ENCODE data around the gene SLC12A7. TPM values are rescaled to one million over a fixed set of nuclear protein-coding genes. Genes with fewer than 3 reads are reported as not detected.

SLC12A7 gene
- total RNA-seq, 1 experiment from 2014 or later = 22.5 TPM

DNA sequence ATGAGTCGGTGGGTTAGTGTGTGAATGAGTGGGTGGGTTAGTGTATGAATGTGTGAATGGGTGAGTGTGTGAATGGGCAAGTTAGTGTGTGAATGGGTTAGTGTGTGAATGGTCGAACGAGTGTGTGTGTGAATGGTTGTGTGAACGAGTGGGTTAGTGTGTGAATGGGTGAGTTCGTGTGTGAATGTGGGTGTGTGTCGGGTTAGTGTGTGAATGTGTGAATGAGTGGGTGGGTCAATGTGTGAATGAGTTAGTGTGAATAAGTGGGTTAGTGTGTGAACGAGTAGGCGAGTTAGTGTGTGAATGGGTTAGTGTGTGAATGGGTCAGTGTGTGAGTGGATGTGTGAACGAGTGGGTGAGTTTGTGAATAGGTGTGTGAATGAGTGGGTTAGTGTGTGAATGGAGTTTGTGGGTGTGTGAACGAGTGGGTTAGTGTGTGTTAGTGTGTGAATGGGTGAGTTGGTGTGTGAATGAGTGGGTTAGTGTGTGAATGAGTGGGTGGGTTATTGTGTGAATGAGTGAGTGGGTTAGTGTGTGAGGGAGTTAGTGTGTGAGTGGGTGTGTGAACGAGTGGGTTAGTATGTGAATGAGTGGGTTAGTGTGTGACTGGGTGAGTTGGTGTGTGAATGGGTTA lies 64.4 kb downstream of the SLC12A7 start:
- in situ Hi-C loops (cut with HindIII; ENCODE audit: low sequenced_read_pairs) = no loop called here
- no peak for DNase-seq (ENCODE audit: low spot score)

DNA sequence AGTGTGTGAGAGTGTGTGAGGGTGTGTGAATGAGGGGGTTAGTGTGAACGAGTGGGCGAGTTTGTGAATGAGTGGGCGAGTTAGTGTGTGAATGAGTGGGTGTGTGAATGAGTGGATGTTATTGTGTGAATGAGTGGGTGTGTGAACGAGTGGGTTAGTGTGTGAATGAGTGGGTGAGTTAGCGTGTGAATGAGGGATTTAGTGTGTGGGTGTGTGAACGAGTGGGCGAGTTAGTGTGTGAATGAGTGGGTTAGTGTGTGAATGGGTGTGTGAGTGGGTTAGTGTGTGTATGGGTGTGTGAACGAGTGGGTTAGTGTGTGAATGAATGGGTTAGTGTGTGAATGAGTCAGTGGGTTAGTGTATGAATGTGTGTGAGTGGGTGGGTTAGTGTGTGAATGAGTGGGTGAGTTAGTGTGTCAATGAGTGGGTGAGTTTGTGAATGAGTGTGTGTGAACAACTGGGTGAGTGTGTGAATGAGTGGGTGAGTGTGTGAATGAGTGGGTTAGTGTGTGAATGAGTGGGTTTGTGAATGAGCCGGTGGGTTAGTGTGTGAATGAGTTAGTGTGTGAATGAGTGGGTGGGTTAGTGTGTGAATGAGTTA lies 65.8 kb downstream of the SLC12A7 start:
- in situ Hi-C loops (cut with HindIII; ENCODE audit: low sequenced_read_pairs) = no loop called here
- DNase-seq (ENCODE audit: low spot score) = no peak

DNA sequence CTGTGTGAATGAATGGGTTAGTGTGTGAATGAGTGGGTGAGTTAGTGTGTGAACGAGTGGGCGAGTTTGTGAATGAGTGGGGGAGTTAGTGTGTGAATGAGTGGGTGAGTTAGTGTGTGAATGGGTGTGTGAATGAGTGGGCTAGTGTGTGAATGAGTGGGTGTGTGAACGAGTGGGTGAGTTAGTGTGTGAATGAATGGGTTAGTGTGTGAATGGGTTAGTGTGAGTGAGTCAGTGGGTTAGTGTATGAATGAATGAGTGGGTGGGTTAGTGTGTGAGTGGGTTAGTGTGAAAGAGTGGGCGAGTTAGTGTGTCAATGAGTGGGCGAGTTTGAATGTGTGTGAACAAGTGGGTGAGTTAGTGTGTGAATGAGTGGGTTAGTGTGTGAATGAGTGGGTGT lies 67.7 kb downstream of the SLC12A7 start:
- DNase-seq (ENCODE audit: low spot score) = no peak
- in situ Hi-C loops (cut with HindIII; ENCODE audit: low sequenced_read_pairs) = no loop called here

DNA sequence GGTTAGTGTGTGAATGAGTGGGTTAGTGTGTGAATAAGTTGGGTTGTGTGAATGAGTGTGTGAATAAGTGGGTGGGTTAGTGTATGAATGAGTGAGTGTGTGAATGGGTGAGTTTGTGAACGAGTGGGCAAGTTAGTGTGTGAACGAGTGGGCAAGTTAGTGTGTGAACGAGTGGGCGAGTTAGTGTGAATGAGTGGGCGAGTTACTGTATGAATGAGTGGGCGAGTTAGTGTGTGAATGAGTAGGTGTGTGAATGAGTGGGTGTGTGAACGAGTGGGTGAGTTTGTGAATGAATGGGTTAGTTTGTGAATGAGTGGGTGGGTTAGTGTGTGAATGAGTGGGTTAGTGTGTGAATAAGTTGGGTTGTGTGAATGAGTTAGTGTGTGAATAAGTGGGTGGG lies 68.5 kb downstream of the SLC12A7 start:
- in situ Hi-C loops (cut with HindIII; ENCODE audit: low sequenced_read_pairs) = no loop called here
- DNase-seq (ENCODE audit: low spot score) = no peak

DNA sequence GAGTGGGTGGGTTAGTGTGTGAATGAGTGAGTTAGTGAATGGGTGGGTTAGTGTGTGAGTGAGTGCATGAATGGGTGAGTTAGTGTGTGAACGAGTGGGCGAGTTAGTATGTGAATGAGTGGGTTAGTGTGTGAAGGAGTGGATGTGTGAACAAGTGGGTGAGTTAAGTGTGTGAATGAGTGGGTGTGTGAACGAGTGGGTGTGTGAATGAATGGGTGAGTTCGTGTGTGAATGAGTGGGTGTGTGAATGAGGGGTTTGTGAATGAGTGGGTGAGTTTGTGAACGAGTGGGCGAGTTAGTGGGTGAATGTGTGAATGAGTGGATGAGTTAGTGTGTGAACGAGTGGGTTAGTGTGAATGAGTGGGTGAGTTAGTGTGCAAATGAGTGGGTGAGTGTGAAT lies 69.2 kb downstream of the SLC12A7 start:
- in situ Hi-C loops (cut with HindIII; ENCODE audit: low sequenced_read_pairs) = no loop called here

DNA sequence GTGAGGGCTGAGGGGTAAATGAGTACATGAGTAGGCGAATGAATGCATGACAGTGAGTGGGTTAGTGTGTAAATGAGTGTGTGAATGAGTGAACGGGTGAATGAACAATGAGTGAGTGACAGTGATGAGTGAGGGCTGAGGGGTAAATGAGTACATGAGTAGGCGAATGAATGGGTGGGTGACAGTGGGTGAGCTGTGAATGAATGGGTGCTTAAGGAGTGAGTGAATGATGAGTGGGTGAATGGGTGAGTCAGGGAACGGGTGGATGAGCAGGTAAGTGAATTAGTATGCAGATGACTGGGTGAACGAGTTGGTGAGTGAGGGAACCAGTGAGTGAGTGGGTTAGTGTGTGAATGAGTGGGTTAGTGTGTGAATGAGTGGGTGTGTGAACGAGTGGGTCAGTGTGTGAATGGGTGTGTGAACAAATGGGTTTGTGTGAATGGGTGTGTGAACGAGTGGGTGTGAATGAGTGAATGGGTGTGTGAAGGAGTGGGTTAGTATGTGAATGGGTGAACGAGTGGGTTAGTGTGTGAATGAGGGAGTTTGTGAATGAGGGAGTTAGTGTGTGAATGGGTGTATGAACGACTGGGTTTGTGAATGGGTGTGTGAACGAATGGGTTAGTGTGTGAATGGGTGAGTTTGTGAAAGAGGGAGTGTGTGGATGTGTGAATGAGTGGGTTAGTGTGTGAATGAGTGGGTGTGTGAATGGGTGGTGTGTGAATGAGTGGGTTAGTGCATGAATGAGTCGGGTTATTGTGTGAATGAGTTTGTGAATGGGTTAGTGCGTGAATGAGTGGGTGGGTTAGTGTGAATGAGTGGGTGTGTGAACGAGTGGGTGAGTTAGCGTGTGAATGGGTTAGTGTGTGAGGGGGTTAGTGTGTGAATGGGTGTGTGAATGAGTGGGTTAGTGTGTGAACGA lies 70.4 kb downstream of the SLC12A7 start:
- in situ Hi-C loops (cut with HindIII; ENCODE audit: low sequenced_read_pairs) = no loop called here
- no peak for DNase-seq (ENCODE audit: low spot score)

More for the DNA sequence above, 69.2 kb downstream of the SLC12A7 start:
- DNase-seq (ENCODE audit: low spot score) = no peak

DNA sequence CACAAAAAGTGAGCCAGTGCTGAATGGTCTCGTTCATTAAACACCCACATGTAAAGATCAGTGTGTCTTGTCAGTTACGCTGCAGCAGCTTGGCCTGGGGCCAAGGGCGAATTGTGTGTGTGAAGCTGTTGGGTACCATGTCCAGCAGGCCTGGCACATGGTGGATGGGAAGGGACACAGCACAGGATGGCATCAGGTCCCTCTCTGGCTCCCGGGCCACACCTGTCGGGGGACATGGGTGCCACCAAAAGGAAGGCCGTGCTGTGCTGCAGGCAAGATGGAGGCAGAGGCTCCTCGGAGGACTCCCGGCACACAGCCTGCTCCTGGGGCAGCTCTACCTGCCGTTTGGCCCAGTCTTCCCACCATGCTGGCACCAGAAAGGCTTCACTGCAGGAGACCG lies 71.3 kb downstream of the SLC12A7 start:
- DNase-seq (ENCODE audit: low spot score) = no peak
- in situ Hi-C loops (cut with HindIII; ENCODE audit: low sequenced_read_pairs) = no loop called here

DNA sequence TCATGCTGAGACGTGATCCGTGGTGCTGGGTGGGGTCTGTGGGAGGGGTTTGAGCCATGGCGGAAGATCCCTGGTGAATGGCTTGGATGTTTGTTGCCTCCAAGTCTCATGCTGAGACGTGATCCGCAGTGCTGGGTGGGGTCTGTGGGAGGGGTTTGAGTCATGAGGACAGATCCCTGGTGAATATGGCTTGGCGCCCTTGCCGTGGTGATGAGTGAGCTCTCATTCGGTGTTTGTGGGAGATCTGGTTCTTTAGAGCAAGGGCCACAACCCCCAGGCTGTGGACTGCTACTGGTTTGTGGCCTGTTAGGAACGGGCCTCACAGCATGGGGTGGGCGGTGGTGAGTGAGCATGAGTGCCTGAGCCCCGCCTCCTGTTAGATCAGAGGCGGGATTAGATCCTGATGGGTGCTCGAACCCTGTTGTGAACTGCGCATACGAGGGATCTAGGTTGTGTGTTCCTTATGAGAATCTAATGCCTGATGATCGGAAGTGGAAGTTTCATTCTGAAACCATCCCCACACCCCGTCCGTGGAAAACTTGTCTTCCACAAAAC lies 72.1 kb downstream of the SLC12A7 start:
- in situ Hi-C loops (cut with HindIII; ENCODE audit: low sequenced_read_pairs) = no loop called here
- no peak for DNase-seq (ENCODE audit: low spot score)

DNA sequence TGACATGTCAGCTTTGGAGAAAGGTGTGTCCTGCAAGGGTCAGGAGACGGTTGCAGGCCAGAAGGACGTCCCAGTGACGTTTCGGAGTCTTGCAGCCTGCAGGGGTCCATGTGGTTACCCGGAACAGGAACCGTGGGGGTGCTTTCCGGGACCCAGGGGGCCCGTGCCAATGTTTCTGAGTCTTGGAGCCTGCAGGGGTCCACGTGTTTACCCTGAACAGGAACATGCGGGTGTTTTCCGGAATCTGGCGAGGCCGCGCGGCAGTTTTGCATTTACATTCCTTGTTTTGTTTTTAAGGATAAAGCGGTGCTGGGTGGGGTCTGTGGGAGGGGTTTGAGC lies 72.7 kb downstream of the SLC12A7 start:
- in situ Hi-C loops (cut with HindIII; ENCODE audit: low sequenced_read_pairs) = no loop called here

DNA sequence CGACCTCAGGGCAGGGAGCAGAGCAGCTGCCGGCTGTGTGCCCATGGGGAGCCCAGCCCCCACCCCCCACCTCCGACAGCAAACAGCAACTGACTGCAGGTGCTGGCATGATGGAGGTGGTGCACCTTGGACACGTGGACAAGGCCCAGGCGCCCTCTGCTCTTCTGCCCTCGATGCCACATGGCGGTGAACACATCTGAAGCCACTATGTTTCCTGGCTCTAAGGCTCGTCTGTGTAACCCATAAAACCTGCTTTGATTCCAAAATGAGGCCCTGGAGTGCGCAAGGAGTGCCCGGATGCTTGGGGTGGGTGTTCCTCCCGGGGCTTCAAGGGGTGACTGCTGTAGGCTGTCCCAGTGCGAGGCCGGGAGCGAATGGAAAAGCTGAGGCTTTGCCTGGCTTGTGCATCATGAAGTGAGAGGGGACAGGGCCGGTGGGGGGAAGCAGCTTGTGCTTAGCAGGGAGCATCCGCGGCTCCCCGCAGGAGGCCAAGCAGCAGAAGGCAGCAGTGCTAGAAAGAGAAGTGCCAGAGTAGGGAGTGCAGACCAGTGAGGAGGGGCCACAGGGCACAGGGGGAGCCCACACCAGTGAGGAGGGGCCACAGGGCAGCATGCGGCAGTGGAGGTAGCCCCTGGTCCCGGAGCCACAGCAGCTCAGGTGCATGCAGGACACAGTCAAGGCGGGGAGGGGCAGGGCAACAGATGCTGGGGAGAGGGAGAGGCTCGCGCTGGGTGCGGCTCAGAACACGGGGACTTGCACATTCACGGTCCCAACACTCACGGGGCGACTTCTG lies 73.2 kb downstream of the SLC12A7 start:
- in situ Hi-C loops (cut with HindIII; ENCODE audit: low sequenced_read_pairs) = no loop called here
- DNase-seq (ENCODE audit: low spot score) = no peak

More for the DNA sequence above, 72.7 kb downstream of the SLC12A7 start:
- DNase-seq (ENCODE audit: low spot score) = no peak

DNA sequence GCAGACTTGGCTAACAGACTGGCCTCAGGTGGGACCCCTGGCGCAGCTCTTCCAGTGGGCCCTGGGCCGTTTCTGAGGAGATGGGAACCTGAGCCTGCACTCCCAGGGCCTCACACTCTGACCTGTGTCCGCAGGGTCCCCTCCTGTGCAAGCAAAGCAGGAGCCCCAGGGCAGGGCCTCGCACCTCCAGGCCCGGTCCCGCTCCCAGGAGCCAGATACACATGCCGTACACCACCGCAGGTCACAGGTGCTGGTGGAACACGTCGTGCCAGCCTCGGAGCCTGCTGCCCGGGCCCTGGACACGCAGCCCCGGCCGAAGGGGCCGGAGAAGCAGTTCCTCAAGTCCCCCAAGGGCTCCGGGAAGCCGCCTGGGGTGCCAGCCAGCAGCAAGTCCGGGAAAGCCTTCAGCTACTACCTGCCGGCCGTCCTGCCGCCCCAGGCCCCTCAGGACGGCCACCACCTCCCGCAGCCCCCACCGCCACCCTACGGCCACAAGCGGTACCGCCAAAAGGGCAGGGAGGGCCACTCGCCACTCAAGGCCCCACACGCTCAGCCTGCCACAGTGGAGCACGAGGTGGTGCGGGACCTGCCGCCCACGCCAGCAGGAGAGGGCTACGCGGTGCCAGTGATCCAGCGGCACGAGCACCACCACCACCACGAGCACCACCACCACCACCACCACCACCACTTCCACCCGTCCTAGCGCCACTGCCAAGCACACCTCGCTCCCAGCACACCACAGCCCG lies 74.0 kb downstream of the SLC12A7 start:
- DNase-seq (ENCODE audit: low spot score) = no peak
- in situ Hi-C loops (cut with HindIII; ENCODE audit: low sequenced_read_pairs) = no loop called here

DNA sequence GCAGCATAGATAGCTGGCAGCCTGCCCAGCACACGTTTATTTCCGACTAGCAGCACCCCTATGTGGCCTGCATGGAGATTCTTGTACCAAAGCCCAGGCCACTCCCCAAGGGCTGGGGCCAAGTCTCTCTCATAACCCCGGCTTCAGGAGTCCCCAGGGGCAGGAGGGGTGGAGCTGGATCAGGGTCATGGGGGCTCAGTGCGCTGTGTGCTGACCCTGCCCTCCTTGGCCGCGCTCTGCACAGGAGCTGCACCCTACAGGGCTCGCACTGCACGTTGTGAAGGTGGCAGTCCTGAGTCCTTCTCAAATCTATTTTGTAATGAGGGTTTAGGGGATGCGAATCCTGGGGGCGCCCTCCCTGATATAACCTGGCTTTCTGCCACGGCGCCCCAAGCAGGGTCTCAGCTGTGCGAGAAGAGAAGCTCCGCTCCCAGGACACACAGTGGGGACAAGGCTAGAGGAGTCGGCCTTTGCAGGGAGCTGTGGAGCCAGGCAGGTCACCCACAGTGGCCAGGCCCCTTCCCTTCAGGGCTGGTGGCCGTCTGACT lies 74.7 kb downstream of the SLC12A7 start:
- no peak for DNase-seq (ENCODE audit: low spot score)
- in situ Hi-C loops (cut with HindIII; ENCODE audit: low sequenced_read_pairs) = no loop called here

DNA sequence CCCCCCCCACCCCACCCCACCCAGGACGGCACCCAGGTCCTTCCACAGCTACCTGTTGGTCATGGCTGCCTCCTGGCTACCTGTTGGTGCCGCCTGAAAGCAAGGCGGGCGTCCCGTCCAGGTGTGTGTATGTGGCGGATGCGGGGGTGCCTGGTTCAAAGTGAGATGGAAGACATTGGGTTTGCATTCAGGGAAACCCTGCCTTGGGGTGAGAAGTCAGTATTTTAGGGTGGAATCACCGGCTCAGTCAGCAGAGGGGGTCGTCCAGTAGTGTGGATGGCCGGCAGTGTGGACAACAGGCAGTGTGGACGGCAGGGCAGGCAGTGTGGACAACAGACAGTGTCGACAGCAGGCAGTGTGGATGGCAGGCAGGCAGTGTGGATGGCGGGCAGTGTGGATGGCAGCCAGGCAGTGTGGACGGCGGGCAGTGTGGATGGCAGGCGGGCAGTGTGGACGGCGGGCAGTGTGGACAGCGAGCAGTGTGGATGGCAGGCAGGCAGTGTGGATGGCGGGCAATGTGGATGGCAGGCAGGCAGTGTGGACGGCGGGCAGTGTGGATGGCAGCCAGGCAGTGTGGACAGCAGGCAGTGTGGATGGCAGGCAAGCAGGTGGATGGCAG lies 75.2 kb downstream of the SLC12A7 start:
- in situ Hi-C loops (cut with HindIII; ENCODE audit: low sequenced_read_pairs) = no loop called here

DNA sequence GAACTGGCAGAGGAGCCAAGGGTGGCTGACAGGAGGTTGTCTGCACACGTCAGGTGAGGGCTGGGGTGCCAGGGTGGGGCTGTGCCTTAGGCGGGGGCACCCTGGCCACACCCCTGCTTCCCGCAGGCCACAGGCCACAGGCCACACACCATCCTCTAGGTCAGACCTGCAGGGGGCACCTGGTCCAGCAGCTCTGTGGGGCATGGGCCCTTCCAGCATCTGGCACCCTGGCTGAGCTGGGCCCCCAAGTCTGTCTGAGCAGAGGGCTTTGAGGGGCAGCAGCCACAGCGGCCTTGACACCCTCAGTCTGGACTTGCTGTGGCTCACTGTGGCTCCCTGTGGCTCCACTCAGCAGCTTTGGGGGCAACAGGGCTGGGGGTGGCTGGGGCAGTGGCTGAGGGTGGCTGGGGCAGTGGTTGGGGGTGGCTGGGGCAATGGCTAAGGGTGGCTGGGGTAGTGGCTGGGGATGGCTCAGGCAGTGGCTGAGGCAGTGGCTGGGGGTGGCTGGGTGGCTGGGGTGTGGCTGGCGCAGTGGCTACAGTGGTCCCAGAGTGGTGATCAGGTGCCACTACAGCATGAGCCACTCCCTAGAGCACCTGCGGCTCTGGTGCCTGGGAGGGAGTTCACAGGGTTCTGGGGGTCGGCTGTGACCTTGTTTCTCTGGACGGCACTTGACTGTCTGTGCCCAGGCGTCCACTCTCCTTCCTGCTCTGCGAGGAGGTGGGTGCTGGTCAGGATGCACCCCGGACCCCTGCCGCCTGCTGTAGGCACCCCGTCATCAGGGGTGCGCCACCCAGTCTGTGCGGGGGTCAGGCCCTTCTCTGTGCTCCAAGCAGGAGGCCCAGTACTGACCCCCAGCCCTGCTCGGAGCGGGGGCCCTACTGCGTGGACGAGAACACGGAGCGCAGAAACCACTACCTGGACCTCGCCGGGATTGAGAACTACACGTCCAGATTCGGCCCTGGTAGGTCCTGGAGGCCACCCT lies 76.2 kb downstream of the SLC12A7 start:
- in situ Hi-C loops (cut with HindIII; ENCODE audit: low sequenced_read_pairs) = no loop called here
- no peak for DNase-seq (ENCODE audit: low spot score)

More for the DNA sequence above, 75.2 kb downstream of the SLC12A7 start:
- DNase-seq (ENCODE audit: low spot score) = no peak

DNA sequence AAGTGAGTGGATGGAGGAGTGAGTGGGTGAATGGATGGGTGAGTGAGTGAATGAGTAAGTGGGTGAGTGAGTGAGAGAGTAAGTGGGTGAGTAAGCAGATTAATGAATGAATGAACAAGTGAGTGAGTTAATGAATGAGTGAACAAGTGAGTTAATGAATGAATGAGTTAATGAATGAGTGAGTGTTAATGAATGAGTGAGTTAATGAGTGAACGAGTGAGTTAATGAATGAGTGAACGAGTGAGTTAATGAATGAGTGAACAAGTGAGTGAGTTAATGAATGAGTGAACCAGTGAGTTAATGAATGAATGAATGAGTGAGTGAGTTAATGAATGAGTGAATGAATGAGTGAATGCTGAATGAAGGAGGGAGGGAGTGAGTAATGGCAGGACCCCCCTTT lies 76.9 kb downstream of the SLC12A7 start:
- no peak for DNase-seq (ENCODE audit: low spot score)
- in situ Hi-C loops (cut with HindIII; ENCODE audit: low sequenced_read_pairs) = no loop called here

DNA sequence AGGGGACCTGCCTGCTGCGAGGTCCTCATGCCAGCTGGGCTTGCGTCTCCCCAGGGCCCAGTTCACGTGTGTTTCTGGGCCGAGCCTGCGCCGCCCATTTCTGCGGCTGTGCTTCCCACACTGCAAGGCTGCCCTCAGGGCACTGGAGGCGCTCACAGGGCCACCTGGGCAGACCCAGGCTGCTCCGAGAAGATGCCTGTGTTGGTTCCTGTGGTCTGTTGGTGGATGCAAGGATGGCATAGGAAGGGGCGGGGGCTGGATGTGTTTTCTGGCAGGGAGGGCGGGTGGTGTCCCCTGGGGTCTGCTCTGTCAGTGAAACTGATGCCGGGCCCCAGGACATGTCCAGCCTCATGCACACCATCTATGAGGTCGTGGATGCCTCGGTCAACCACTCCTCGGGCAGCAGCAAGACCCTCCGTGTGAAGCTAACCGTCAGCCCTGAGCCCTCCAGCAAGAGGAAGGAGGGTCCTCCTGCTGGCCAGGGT lies 77.4 kb downstream of the SLC12A7 start:
- DNase-seq (ENCODE audit: low spot score) = no peak
- in situ Hi-C loops (cut with HindIII; ENCODE audit: low sequenced_read_pairs) = no loop called here
